HCT116 (cell line): ENCODE data around the gene DYNC2H1. TPM values are rescaled to one million over a fixed set of nuclear protein-coding genes. Genes with fewer than 3 reads are reported as not detected.
A peak's percentile ranks its signal among the peaks of the same experiment; 100 is the strongest.

Experiments used
- ATAC-seq: fragments of 200-7000 bp; cut with Tn5 transposase; 2 replicates; pipeline ENCODE4 v1.9.1; 2020; ENCODE audit warnings: mild to moderate bottlenecking, moderate library complexity
- Bru-seq: library from RNA; stranded (reverse); fragments of 400-500 nt; gene quantifications from one replicate; lab custom pipeline; 2021; lab: Mats Ljungman, UMichigan
- BruChase-seq, 2 experiments: library from RNA; stranded (reverse); fragments of 400-500 nt; gene quantifications; one replicate each; lab custom pipeline; 2021; lab: Mats Ljungman, UMichigan
- BruUV-seq: library from RNA; stranded (reverse); fragments of 400-500 nt; replicated peaks from 2 replicates; lab custom pipeline; 2021; lab: Mats Ljungman, UMichigan
- CTCF ChIA-PET: fragments of 300-600 bp; sonication (Branson Sonifier 250); formaldehyde crosslinking; loops from one replicate; lab custom pipeline; 2021; ENCODE audit warnings: antibody characterized with exemption; lab: Charles Lee
- POLR2A ChIA-PET: fragments of 300-600, 350-600 bp; sonication (Branson Sonifier 250); formaldehyde crosslinking; loops from one replicate; lab custom pipeline; 2021; ENCODE audit warnings: antibody characterized with exemption; lab: Charles Lee
- RAD21 ChIA-PET, 2 experiments: fragments of 300-600 bp; sonication (Branson Sonifier 250); formaldehyde crosslinking; loops; one replicate each; lab custom pipeline; 2023; ENCODE audit warnings: low total read pairs in 2 of 2; ENCODE audit not compliant: uncharacterized antibody in 2 of 2, unreplicated experiment in 2 of 2, low non-redundant PET in 1 of 2; lab: Charles Lee
- DNase-seq: peaks from one replicate; pipeline ENCODE4 v3.0.0-alpha.2; 2010; ENCODE audit warnings: low read depth, low spot score
- H2AFZ ChIP-seq: fragments of 200-600 bp; shearing (Covaris generic), sonication (generic); 2 replicates; pipeline ENCODE4 v1.6.1; 2017; ENCODE audit warnings: low read depth, mixed run types, mixed read lengths, antibody characterized with exemption, low read length; ENCODE audit not compliant: poor library complexity, severe bottlenecking
- H3K27ac ChIP-seq: 2 replicates; pipeline ENCODE4 v1.5.1; 2012; ENCODE audit warnings: low read depth, low read length
- H3K27me3 ChIP-seq: fragments of 200-600 bp; sonication (generic); 2 replicates; pipeline ENCODE4 v1.6.1; 2016; ENCODE audit warnings: mixed run types, low read length, mixed read lengths; ENCODE audit not compliant: insufficient read depth
- H3K36me3 ChIP-seq, 2 experiments: fragments of 200-500 bp in 1 of 2; fragments of 200-600 bp in 1 of 2; sonication (Bioruptor generic) in 1 of 2; sonication (generic) in 1 of 2; 2 replicates each; pipeline versions ENCODE4 v1.5.1 to v1.6.1; 2014 to 2016; ENCODE audit warnings: low read length in 2 of 2, inconsistent platforms in 1 of 2, mixed read lengths in 1 of 2, mixed run types in 1 of 2; ENCODE audit not compliant: insufficient read depth in 2 of 2, control insufficient read depth in 1 of 2
- H3K4me1 ChIP-seq, 2 experiments: fragments of 200-600 bp in 1 of 2; sonication (generic) in 1 of 2; 2 replicates each; pipeline versions ENCODE4 v1.5.1 to v1.6.1; 2012 to 2017; ENCODE audit warnings: low read length in 2 of 2, inconsistent platforms in 1 of 2, mild to moderate bottlenecking in 1 of 2, mixed read lengths in 1 of 2, mixed run types in 1 of 2, moderate library complexity in 1 of 2; ENCODE audit not compliant: insufficient read depth in 2 of 2, control insufficient read depth in 1 of 2
- H3K4me2 ChIP-seq: fragments of 200-600 bp; sonication (generic); 2 replicates; pipeline ENCODE4 v1.6.1; 2017; ENCODE audit warnings: mixed run types, low read length, mixed read lengths
- H3K4me3 ChIP-seq, 2 experiments: fragments of 200-600 bp in 1 of 2; sonication (generic) in 1 of 2; replicated peaks in 1 of 2; 2 replicates each; pipeline ENCODE4 v1.5.1; 2011 to 2016; ENCODE audit warnings: low read length in 2 of 2, control low read depth in 1 of 2, low read depth in 1 of 2, mild to moderate bottlenecking in 1 of 2, mixed read lengths in 1 of 2, mixed run types in 1 of 2
- H3K79me2 ChIP-seq: fragments of 200-600 bp; sonication (generic); 2 replicates; pipeline ENCODE4 v1.6.1; 2017; ENCODE audit warnings: mild to moderate bottlenecking, mixed run types, low read length, moderate library complexity, mixed read lengths; ENCODE audit not compliant: insufficient read depth
- H3K9ac ChIP-seq: fragments of 200-600 bp; sonication (generic); 2 replicates; pipeline ENCODE4 v1.6.1; 2016; ENCODE audit warnings: low read length, mixed read lengths
- H3K9me2 ChIP-seq: fragments of 200-600 bp; sonication (generic), shearing (Covaris generic); 2 replicates; pipeline ENCODE4 v1.6.1; 2017; ENCODE audit warnings: mixed run types, mild to moderate bottlenecking, moderate library complexity; ENCODE audit not compliant: insufficient read depth
- H3K9me3 ChIP-seq, 2 experiments: fragments of 200-500 bp in 1 of 2; fragments of 200-600 bp in 1 of 2; sonication (Bioruptor generic) in 1 of 2; sonication (generic) in 1 of 2; 2 replicates each; pipeline ENCODE4 v1.6.1; 2014 to 2017; ENCODE audit warnings: low read length in 2 of 2, mixed read lengths in 2 of 2, inconsistent platforms in 1 of 2, low read depth in 1 of 2, mild to moderate bottlenecking in 1 of 2, mixed run types in 1 of 2, moderate library complexity in 1 of 2; ENCODE audit not compliant: control insufficient read depth in 1 of 2, insufficient read depth in 1 of 2
- H4K20me1 ChIP-seq: fragments of 200-600 bp; sonication (generic), shearing (Covaris generic); 2 replicates; pipeline ENCODE4 v1.6.1; 2017; ENCODE audit warnings: mixed run types, mild to moderate bottlenecking, moderate library complexity; ENCODE audit not compliant: insufficient read depth
- CTCF ChIP-seq, 3 experiments: fragments of 200-600 bp in 1 of 3; sonication (generic) in 1 of 3; IDR thresholded peaks in 2 of 3; conservative IDR thresholded peaks in 1 of 3; 2 replicates each; pipeline ENCODE4 v1.5.1; 2012 to 2017; ENCODE audit warnings: low read depth in 2 of 3, low read length in 2 of 3, antibody characterized with exemption in 1 of 3, borderline replicate concordance in 1 of 3, control low read depth in 1 of 3, mild to moderate bottlenecking in 1 of 3, mixed read lengths in 1 of 3, mixed run types in 1 of 3, moderate library complexity in 1 of 3; ENCODE audit not compliant: insufficient read depth in 1 of 3
- ELF1 ChIP-seq: IDR thresholded peaks from 2 replicates; pipeline ENCODE4 v1.6.1; 2012; ENCODE audit warnings: low read depth, borderline replicate concordance
- EZH2 ChIP-seq: fragments of 200-600 bp; sonication (generic); IDR thresholded peaks from 2 replicates; pipeline ENCODE4 v1.6.1; 2017; ENCODE audit warnings: antibody characterized with exemption, mixed run types
- FOSL1 ChIP-seq: IDR thresholded peaks from 2 replicates; pipeline ENCODE4 v1.6.1; 2012; ENCODE audit warnings: low read depth
- MAX ChIP-seq: IDR thresholded peaks from 2 replicates; pipeline ENCODE4 v1.6.1; 2012
- POLR2A ChIP-seq: IDR thresholded peaks from 2 replicates; pipeline ENCODE4 v1.7.0; 2011; ENCODE audit warnings: borderline replicate concordance; ENCODE audit not compliant: insufficient read depth, insufficient read length; ENCODE audit errors: extremely low read depth
- POLR2AphosphoS5 ChIP-seq: IDR thresholded peaks from 2 replicates; pipeline ENCODE4 v1.6.1; 2011; ENCODE audit warnings: mild to moderate bottlenecking, low read depth, low read length, moderate library complexity
- RAD21 ChIP-seq: IDR thresholded peaks from 2 replicates; pipeline ENCODE4 v1.6.1; 2012; ENCODE audit warnings: low read depth, mild to moderate bottlenecking
- REST ChIP-seq: IDR thresholded peaks from 2 replicates; pipeline ENCODE4 v1.6.1; 2012; ENCODE audit warnings: low read depth
- SIN3A ChIP-seq: IDR thresholded peaks from 2 replicates; pipeline ENCODE4 v1.6.1; 2012; ENCODE audit warnings: low read depth
- SRF ChIP-seq: IDR thresholded peaks from 2 replicates; pipeline ENCODE4 v1.6.1; 2012; ENCODE audit warnings: low read depth
- YY1 ChIP-seq: IDR thresholded peaks from 2 replicates; pipeline ENCODE4 v1.6.1; 2011; ENCODE audit warnings: low read length, low read depth, moderate library complexity, mild to moderate bottlenecking; ENCODE audit not compliant: insufficient replicate concordance; ENCODE audit errors: extremely low read depth
- ZFX ChIP-seq: fragments of 450-650 bp; IDR thresholded peaks from 2 replicates; pipeline ENCODE4 v1.6.1; 2017
- intact Hi-C: fragments of 100-400 bp; cut with micrococcal nuclease; formaldehyde crosslinking; loops from 2 replicates; pipeline ENCODE4 v1.10.0; 2022
- long read RNA-seq: library from polyadenylated mRNA; unstranded; transcript quantifications from one replicate; pipeline ENCODE4 v2.0.0, GENCODE V29; 2021; ENCODE audit not compliant: unreplicated experiment
- polyA plus RNA-seq: library from polyadenylated mRNA; unstranded; fragments of >200 nt; gene quantifications from 2 replicates; pipeline ENCODE4 v1.2.1, GENCODE V29; 2012; ENCODE audit warnings: missing spikeins
- total RNA-seq: library from RNA; stranded (reverse); gene quantifications from one replicate; pipeline ENCODE4 v1.2.1, GENCODE V29; 2021; ENCODE audit not compliant: unreplicated experiment

The DYNC2H1 gene
- total RNA-seq (1.5 TPM), Bru-seq, nascent RNA (percentile 36 among the genes with signal in this experiment), BruChase-seq, experiment 1, labeled RNA remaining after a 6-hour chase (percentile 32 among the genes with signal in this experiment), BruChase-seq, experiment 2, labeled RNA remaining after a 2-hour chase (percentile 36 among the genes with signal in this experiment)
- 0.66 and 0.85 TPM in 2 replicates for polyA plus RNA-seq
- long read RNA-seq, partial matches to known transcripts = 1 of 1 reads
- long read RNA-seq, other reads (novel, unspliced or antisense) = 0 of 1 reads

- BruUV-seq = TSS peak; percentile 54
- peak within 1 kb of the TSS; percentile 69 for H3K4me2 ChIP-seq
- peak; percentile 92 for ATAC-seq
- no peaks in the 10 kb centered on the region for H3K79me2 ChIP-seq
- ChIA-PET CTCF (interaction anchor here (0.8 to 1.5 kb wide), 2 partner anchors 8 to 11 kb away, joined by 3 to 4 read pairs; no protein-coding TSS in a partner anchor), RAD21 (interaction anchor here in 1 of 2 experiments (0.5 kb wide), 1 partner anchor 89 kb away, joined by 3 read pairs; no protein-coding TSS in a partner anchor), POLR2A (interaction anchor here (1.0 kb wide), 1 partner anchor 17 kb away, joined by 7 read pairs; the partner anchor contains the start of gene DCUN1D5)
- no peak within 1 kb of the TSS for H3K27ac ChIP-seq
- H3K9me3 ChIP-seq = no peaks in the 10 kb centered on the region
- no peak within 1 kb of the TSS for H3K9ac ChIP-seq
- intact Hi-C loops = loop anchor here (2.0 to 5.0 kb wide), 2 partner anchors 16 to 498 kb away; partner anchors contain the start of gene DCUN1D5
- no peak for TF ChIP-seq SIN3A
- no peak for TF ChIP-seq RAD21
- TF ChIP-seq ZFX = no peak
- no peak for TF ChIP-seq YY1
- peak in 2 of 3 experiments; percentile 22 to 27; a peak in 2 of 6 replicates for TF ChIP-seq CTCF (IDR thresholded peaks at IDR 0.05 in 2 of 3, conservative IDR thresholded peaks at IDR 0.05 in 1 of 3; ENCODE audit: borderline replicate concordance in 1 of 3, insufficient read depth in 1 of 3, low read depth in 2 of 3, low read length in 2 of 3)
- TF ChIP-seq EZH2 = no peak
- peak; percentile 56 for TF ChIP-seq MAX
- TF ChIP-seq POLR2A = no peak
- 0 out of 2 replicates have a peak, but pooled peaks have one; percentile 26 for TF ChIP-seq POLR2AphosphoS5
- TF ChIP-seq REST = no peak
- no peak for TF ChIP-seq FOSL1
- TF ChIP-seq SRF = no peak
- TF ChIP-seq ELF1 = no peak
- H4K20me1 ChIP-seq = no peaks in the 10 kb centered on the region
- peak within 1 kb of the TSS; percentile 85 for H2AFZ ChIP-seq
- H3K36me3 ChIP-seq = no peaks in the 10 kb centered on the region
- peak; percentile 52 for DNase-seq
- H3K27me3 ChIP-seq = no peaks in the 10 kb centered on the region
- no peaks in the 10 kb centered on the region for H3K9me2 ChIP-seq
- peak within 1 kb of the TSS; percentile 34 to 46 for H3K4me3 ChIP-seq
- H3K4me1 ChIP-seq = peaks cover 0 to 7% of the 10 kb centered on the region in 2 experiments; a peak in 1 of 4 replicates
These were observed at the start of gene DYNC2H1 for GRCh38 chr11:103108933-103109817. Gene DYNC2H1, plus strand, starts transcription at chr11:103109426. Its CDS starts 149 bp downstream, at chr11:103109575.
